HG02981 (cell line): Measurements from ENCODE around the gene TMEM259.
"Not testable (repeated sequence)": the region's sequence is repeated elsewhere in the genome, so short reads cannot be mapped to it uniquely, and the experiment has no call there.

Experiments
- ATAC-seq: cut with Tn5 transposase; IDR thresholded peaks from one replicate; pipeline ENCODE4 v1.9.1; 2021; ENCODE audit warnings: mild to moderate bottlenecking, moderate library complexity; ENCODE audit not compliant: unreplicated experiment

Gene TMEM259

GRCh38 chr19:1040476-1041271 is 19.8 kb upstream of the TMEM259 start:
- peak; percentile 30 for ATAC-seq

- ATAC-seq, result peak; percentile 69
Observed at GRCh38 chr19:1039646-1040475, 18.9 kb upstream of the TMEM259 start, which contains the start of gene ABCA7. TSS of gene ABCA7 (plus strand) at chr19:1040107. CDS start at chr19:1041362, 1,255 bp downstream.

- no peak for ATAC-seq
Observed at GRCh38 chr19:1038978-1039645, 18.2 kb upstream of the TMEM259 start.

DNA sequence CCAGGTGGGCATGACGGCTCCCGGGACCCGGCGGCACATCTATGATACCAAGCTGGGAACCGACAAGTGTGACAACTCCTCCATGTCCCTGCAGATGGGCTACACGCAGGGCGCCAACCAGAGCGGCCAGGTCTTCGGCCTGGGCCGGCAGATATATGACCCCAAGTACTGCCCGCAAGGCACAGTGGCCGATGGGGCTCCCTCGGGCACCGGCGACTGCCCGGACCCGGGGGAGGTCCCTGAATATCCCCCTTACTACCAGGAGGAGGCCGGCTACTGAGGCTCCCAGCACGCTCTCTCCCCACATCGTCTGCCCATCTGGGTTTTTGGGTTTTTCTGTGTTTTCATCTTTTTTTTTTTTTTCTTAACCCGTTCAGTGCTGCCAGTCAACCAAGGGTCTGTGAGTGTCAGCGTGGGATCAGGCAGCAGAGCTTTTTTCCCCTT is 16.7 kb upstream of the TMEM259 start:
- ATAC-seq, result no peak

GRCh38 chr19:1035998-1036621 is 15.2 kb upstream of the TMEM259 start:
- no peak for ATAC-seq

DNA sequence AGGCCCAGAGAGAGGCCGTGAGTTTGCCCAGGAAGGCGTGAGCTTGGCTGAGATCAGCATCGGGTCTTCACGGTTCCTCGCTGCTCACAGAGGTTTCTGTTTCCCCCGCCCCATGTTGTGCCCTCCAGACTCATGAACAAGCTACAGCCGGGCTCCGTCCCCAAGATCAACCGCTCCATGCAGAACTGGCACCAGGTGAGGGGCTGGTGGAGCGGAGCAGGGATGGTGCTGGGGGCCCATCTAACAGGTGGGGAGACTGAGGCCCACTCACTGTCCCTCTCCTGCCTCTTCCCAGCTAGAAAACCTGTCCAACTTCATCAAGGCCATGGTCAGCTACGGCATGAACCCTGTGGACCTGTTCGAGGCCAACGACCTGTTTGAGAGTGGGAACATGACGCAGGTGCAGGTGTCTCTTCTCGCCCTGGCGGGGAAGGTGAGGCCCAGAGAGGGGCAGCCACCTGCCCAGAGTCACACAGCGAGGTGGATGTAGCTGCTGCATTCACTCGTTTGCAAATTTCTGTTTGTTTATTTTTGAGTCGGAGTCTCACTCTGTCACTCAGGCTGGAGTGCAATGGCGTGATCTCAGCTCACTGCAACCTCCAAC is 11.4 kb upstream of the TMEM259 start:
- ATAC-seq, result no peak

GRCh38 chr19:1028062-1028926 is 7.4 kb upstream of the TMEM259 start:
- ATAC-seq, result no peak

- ATAC-seq, result no peak
Observed at GRCh38 chr19:1027650-1028061, 6.7 kb upstream of the TMEM259 start.

GRCh38 chr19:1026783-1027649 is 6.1 kb upstream of the TMEM259 start:
- peak; percentile 15 for ATAC-seq

- peak; percentile 48 for ATAC-seq
Observed at GRCh38 chr19:1025960-1026782, 5.2 kb upstream of the TMEM259 start, which contains the start of gene CNN2. TSS of gene CNN2 (plus strand) at chr19:1026608. CDS start at chr19:1026662, 54 bp downstream.

- ATAC-seq, result not testable (repeated sequence)
Observed at GRCh38 chr19:1025080-1025479, 4.2 kb upstream of the TMEM259 start.

DNA sequence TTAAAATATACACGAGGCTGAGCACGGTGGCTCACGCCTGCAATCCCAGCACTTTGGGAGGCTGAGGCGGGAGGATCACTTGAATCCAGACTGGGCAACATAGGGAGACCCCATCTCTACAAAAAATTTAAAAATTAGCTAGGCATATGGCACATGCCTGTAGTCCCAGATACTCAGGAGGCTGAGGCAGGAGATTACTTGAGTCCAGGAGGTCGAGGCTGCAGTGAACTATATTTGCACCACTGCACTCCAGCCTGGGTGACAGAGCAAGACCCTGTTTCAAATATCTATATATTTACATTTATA is 2.9 kb upstream of the TMEM259 start:
- not testable (repeated sequence) for ATAC-seq

DNA sequence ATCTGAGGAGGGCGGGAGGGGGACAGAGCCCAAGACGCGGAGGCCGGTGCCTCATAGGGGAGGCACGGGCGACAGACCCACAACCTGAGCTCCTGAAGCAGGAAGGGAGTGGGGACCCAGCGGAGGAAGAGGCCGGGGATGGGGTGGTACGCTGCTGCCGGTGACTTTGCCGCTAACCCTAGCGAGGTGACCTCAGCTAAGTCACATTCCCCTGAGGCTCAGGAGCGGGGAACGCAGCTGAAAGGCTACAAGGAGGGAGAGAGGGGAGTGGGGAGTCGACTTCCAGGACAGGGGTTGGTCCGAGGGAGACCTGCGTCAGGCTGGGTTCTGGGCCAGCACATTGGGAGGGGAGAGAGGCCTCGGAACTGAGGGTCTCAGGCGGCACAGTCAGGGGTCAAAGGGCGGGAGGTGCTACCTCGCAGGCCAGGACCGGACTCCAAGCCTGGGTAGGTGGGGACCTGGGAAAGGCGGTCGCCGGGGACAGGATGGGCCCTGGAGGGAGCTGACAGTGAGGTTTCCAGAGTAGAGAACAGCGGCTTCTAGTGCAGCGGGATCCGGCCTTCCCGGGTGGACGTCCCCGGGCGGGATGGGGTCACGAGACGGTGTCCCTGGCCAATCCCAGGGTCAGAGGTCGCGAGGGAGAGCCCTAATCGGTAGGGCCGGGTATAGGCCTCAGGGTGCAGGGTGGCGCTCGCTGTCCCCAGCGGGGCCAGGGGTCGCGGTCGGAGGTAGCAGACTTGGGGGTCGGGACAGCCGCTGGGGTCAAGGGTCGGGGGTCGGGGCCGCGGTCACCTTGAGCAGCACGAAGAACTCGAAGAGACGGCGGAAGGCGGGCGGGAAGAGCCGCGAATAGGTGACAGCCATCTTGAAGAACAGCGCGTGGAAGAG is 699 bp downstream of the TMEM259 start:
- ATAC-seq, result no peak

DNA sequence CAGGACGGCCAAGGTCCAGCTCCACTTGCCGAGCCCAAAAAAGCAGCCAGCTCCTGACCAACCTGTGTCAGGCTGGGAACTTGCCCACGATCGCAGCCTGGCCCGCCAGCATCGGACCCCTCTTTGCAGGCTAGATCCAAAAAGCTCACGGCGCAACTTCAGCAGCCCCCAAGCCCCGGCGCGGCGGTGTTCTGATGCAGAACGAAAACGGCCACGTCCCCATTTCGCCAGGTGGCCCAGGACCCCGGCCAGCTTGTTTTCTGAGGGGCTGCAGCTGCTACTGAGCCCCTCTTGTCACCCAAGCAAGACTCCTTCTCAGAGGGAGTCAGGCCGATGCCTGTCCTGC is 1.3 kb downstream of the TMEM259 start:
- no peak for ATAC-seq

DNA sequence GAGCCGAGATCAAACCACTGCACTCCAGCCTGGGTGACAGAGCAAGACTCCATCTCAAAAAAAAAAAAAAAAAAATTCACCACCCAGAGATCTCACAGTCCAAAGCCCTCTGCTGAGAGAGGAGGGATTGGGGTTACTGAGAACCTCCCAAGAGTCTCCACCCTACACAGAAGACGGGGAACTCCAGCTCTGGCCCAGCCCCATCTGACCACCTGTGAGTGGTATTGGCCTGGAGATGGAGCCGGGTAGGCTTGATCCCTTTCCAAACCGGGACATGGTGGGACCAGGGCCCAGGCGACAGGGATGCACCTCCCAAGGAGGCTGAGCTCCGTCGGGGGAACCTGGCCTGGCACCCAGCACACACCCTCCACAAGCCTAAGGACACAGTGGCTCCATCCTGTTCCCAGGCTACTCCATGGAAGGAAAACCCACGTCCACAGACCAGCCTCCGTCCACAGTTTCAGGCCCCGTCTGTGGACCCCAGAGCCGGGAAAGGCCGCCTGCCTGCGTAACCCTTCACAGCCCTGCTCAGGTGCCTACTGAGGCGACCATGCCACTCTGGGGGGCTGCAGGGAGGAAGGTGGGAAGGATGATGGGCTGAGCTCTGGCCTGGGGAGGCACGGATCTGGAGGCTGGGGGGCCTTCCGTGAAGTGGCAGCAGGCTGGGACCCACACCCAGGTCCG is 1.8 kb downstream of the TMEM259 start:
- no peak for ATAC-seq

DNA sequence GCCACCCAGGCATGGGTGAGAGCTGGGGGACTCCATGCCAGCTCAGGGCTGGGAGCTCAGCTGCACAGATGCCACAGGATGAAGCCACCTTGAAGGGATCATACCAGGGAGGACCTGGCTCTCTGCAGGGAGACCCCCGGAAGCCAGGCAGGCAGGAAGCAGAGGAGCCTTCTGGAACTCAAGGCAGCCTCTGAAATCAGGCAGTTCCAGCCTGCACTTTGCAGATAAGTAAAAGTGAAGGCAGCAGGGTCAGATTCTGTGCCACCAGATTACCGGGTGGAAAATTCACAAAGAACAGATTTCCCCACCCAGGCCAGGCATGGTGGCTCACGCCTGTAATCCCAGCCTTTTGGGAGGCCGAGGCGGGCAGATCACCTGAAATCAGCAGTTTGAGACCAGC is 2.5 kb downstream of the TMEM259 start:
- ATAC-seq, result no peak
